Measurements from ENCODE around the gene TEC. TPM values are rescaled to one million over a fixed set of nuclear protein-coding genes. Genes with fewer than 3 reads are reported as not detected.

The TEC gene
- total RNA-seq, result under 0.01 and 0.72 TPM in 2 replicates

GRCh38 chr4:48268956-48269860 is at the start of gene TEC:
Gene TEC, minus strand, starts transcription at chr4:48269838. Its CDS starts 41,224 bp downstream, at chr4:48228614.

GRCh38 chr4:48134081-48134480 is 135.6 kb downstream of the TEC start, which contains the start of gene TXK:
Gene TXK, minus strand, starts transcription at chr4:48134250. Its CDS starts 80 bp downstream, at chr4:48134170.

Small RNA genes lying within 50 kb of the gene (small RNA-seq; reads per million reads assigned to genes)
- gene RF00019 (ENCODE audit: low replicate concordance) (not detected), gene RF00026 (ENCODE audit: low replicate concordance) (not detected), gene RNU6-838P (ENCODE audit: low replicate concordance) (not detected)

Other genes with a start within 250 kb of the TEC start
- gene TXK, start 135.6 kb downstream of the TEC start, total RNA-seq, result 0.29 TPM in 1 of 2 replicates, not detected in the other
- 39.4 and 98.5 TPM in 2 replicates for gene SLAIN2, start 71.7 kb upstream of the TEC start, total RNA-seq
- gene SLC10A4, start 213.5 kb upstream of the TEC start, total RNA-seq, result not detected in 2 replicates
- gene ZAR1, start 220.4 kb upstream of the TEC start, total RNA-seq, result not detected in 2 replicates

Data from placental pericyte (primary cell).